Uterus (tissue), 4 donors: ENCODE measurements around the gene HERC3. TPM values are rescaled to one million over a fixed set of nuclear protein-coding genes. Genes with fewer than 3 reads are reported as not detected.

Experiments
- DNase-seq, 2 donors: peaks; one replicate each; pipeline ENCODE4 v3.0.0-alpha.2; 2019 to 2020
- H3K27ac ChIP-seq, 2 donors: fragments of 200-600 bp; sonication (generic); 1 replicate in 1 of 2; 2 replicates in 1 of 2; pipeline ENCODE4 v1.5.1; 2016 to 2018
- H3K27me3 ChIP-seq, 2 donors: fragments of 200-600 bp; sonication (generic); one replicate each; pipeline ENCODE4 v1.5.1; 2018 to 2019; ENCODE audit warnings: control low read depth in 1 of 2
- H3K36me3 ChIP-seq, 2 donors: fragments of 200-600 bp; sonication (generic); one replicate each; pipeline ENCODE4 v1.5.1; 2019; ENCODE audit warnings: control low read depth in 1 of 2
- H3K4me1 ChIP-seq, 2 donors: fragments of 200-600 bp; sonication (generic); one replicate each; pipeline ENCODE4 v1.5.1; 2018 to 2019; ENCODE audit warnings: control low read depth in 1 of 2
- H3K4me3 ChIP-seq, 2 donors: fragments of 200-600 bp; sonication (generic); 1 replicate in 1 of 2; 2 replicates in 1 of 2; pipeline ENCODE4 v1.5.1; 2018 to 2019; ENCODE audit warnings: mild to moderate bottlenecking in 1 of 2
- H3K9me3 ChIP-seq, 2 donors: fragments of 200-600 bp; sonication (generic); one replicate each; pipeline ENCODE4 v1.5.1; 2019; ENCODE audit warnings: control low read depth in 1 of 2
- CTCF ChIP-seq, 4 experiments: fragments of 200-600 bp in 2 of 4; fragments of 450-650 bp in 2 of 4; sonication (generic) in 2 of 4; IDR thresholded peaks; one replicate each; pipeline ENCODE4 v1.5.1; 2016 to 2019; ENCODE audit warnings: antibody characterized with exemption in 4 of 4, mild to moderate bottlenecking in 2 of 4, moderate library complexity in 1 of 4
- POLR2A ChIP-seq, 2 donors: fragments of 450-650 bp; IDR thresholded peaks; one replicate each; pipeline ENCODE4 v1.6.1; 2016; ENCODE audit warnings: antibody characterized with exemption in 2 of 2, mild to moderate bottlenecking in 1 of 2, moderate library complexity in 1 of 2
- intact Hi-C: fragments of 100-400 bp; cut with DNase I; formaldehyde crosslinking; loops from one replicate; pipeline ENCODE4 v1.15.1; 2023; ENCODE audit warnings: low total_unique reads
- total RNA-seq, 4 donors: library from RNA; depleted of rRNA in 3 of 4; stranded (reverse); fragments of >200 nt in 3 of 4; gene quantifications; one replicate each; pipeline versions ENCODE4 v1.1.0 to v1.2.4, GENCODE V29; 2014 to 2023
- donor health status: DM: yes; HTN: yes; CAD: no.

HERC3 gene
- total RNA-seq, 4 donors from 2014 or later: 20.6 to 54.8 (median 37.0) TPM

GRCh38 chr4:88585917-88586316 lies 6.4 kb upstream of the HERC3 start:
- no peak overlapping the region for H3K27ac ChIP-seq
- no peak for TF ChIP-seq CTCF (IDR thresholded peaks at IDR 0.05)
- TF ChIP-seq POLR2A (IDR thresholded peaks at IDR 0.05): no peak
- intact Hi-C loops: no loop called here
- DNase-seq: no peak
- H3K9me3 ChIP-seq: no peaks in the 10 kb centered on the region
- no peak overlapping the region for H3K4me3 ChIP-seq
- H3K4me1 ChIP-seq: no peaks in the 10 kb centered on the region
- H3K36me3 ChIP-seq: no peaks in the 10 kb centered on the region
- H3K27me3 ChIP-seq: no peaks in the 10 kb centered on the region

GRCh38 chr4:88587306-88587705 lies 5.0 kb upstream of the HERC3 start:
- no peak for DNase-seq
- H3K27me3 ChIP-seq: no peaks in the 10 kb centered on the region
- no peaks in the 10 kb centered on the region for H3K4me1 ChIP-seq
- intact Hi-C loops: no loop called here
- no peaks in the 10 kb centered on the region for H3K36me3 ChIP-seq
- no peak overlapping the region for H3K27ac ChIP-seq
- H3K9me3 ChIP-seq: no peaks in the 10 kb centered on the region
- H3K4me3 ChIP-seq: no peak overlapping the region
- TF ChIP-seq CTCF (IDR thresholded peaks at IDR 0.05) (no peak), POLR2A (IDR thresholded peaks at IDR 0.05) (no peak)

- Histone ChIP-seq H3K4me1 (peaks cover 0 to 11% of the 10 kb centered on the region in 2 donors), H3K4me3 (peak overlapping the region; percentile 83 to 86), H3K27ac (peak overlapping the region; percentile 92 to 96), H3K9me3 (no peaks in the 10 kb centered on the region), H3K36me3 (no peaks in the 10 kb centered on the region), H3K27me3 (no peaks in the 10 kb centered on the region)
- DNase-seq: peak; percentile 66 to 79
- intact Hi-C loops: no loop called here
- TF ChIP-seq POLR2A (IDR thresholded peaks at IDR 0.05) (peak; percentile 45 to 54), CTCF (IDR thresholded peaks at IDR 0.05) (peak in 2 of 4 experiments; percentile 1 to 8)
Observed at GRCh38 chr4:88592600-88593448, 544 bp downstream of the HERC3 start.

GRCh38 chr4:88597970-88598660 lies 5.8 kb downstream of the HERC3 start:
- Histone ChIP-seq H3K4me1 (peaks cover 5 to 20% of the 10 kb centered on the region in 2 donors), H3K27me3 (no peaks in the 10 kb centered on the region), H3K9me3 (no peaks in the 10 kb centered on the region), H3K36me3 (no peaks in the 10 kb centered on the region), H3K4me3 (no peak overlapping the region), H3K27ac (peak overlapping the region; percentile 77 to 82)
- no peak for DNase-seq
- TF ChIP-seq POLR2A (IDR thresholded peaks at IDR 0.05) (no peak), CTCF (IDR thresholded peaks at IDR 0.05) (no peak)
- intact Hi-C loops: no loop called here

- no peak for DNase-seq
- intact Hi-C loops: no loop called here
- H3K9me3 ChIP-seq: no peaks in the 10 kb centered on the region
- peak overlapping the region in 1 of 2 donors; percentile 22 for H3K4me3 ChIP-seq
- no peak for TF ChIP-seq CTCF (IDR thresholded peaks at IDR 0.05)
- TF ChIP-seq POLR2A (IDR thresholded peaks at IDR 0.05): no peak
- H3K27me3 ChIP-seq: no peaks in the 10 kb centered on the region
- H3K36me3 ChIP-seq: no peaks in the 10 kb centered on the region
- H3K27ac ChIP-seq: peak overlapping the region; percentile 77 to 82
- H3K4me1 ChIP-seq: peaks cover 5 to 17% of the 10 kb centered on the region in 2 donors
Observed at GRCh38 chr4:88599298-88599697, 7.0 kb downstream of the HERC3 start.
